ENCODE results near the gene DNAH14. TPM values are rescaled to one million over a fixed set of nuclear protein-coding genes. Genes with fewer than 3 reads are reported as not detected.

The DNAH14 gene
- total and polyA plus RNA-seq, 2 of the 8 experiments (the other 6 are each of a cell fraction or from before 2014, with no cell fraction given): 8.4 to 40.7 TPM

DNA sequence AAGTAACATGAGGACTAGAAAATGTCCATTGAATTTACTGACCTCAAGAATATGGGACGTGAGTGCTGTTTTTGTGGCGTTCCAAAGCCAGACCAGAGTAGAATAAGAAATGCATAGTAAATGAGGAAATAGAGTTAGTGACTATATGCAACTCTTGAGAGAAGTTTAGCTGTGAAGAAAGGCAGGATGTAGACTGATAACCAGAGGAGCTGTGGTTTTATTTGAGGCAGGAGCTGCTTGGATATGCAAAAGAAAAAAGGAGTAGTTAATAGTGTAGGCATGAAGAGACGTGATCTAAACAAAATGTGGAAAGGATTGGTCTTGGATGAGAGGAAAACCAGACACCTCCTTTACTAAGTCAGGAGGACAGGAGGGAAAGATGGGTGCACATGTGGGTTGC lies 28.2 kb downstream of the DNAH14 start:
- ChIA-PET CTCF (ENCODE audit: partially characterized antibody) (no interaction called here), POLR2A (ENCODE audit: partially characterized antibody) (no interaction called here)
- H3K23ac ChIP-seq (ENCODE audit: insufficient read length): no peak overlapping the region
- no peak for FAIRE-seq
- no peak overlapping the region for H2BK12ac ChIP-seq (ENCODE audit: low read depth, low read length)
- no peak overlapping the region for H2BK120ac ChIP-seq (replicated peaks; ENCODE audit: low read depth, low read length)
- DNase-seq (ENCODE audit: low read depth in 1 of 2, low spot score in 2 of 2): no peak
- no peak overlapping the region for H2AFZ ChIP-seq (ENCODE audit: low read length)
- H3K14ac ChIP-seq (ENCODE audit: insufficient read length): no peak overlapping the region
- TF ChIP-seq JUN (IDR thresholded peaks at IDR 0.05; ENCODE audit: low read depth, low read length) (no peak), BRCA1 (IDR thresholded peaks at IDR 0.05; ENCODE audit: low read depth, low read length) (no peak), SP2 (IDR thresholded peaks at IDR 0.05; ENCODE audit: low read length) (no peak), GTF2F1 (IDR thresholded peaks at IDR 0.05; ENCODE audit: borderline replicate concordance, low read depth, low read length) (no peak), ZNF274 (IDR thresholded peaks at IDR 0.05; ENCODE audit: borderline replicate concordance, extremely low read depth, low read length) (no peak), RBBP5 (IDR thresholded peaks at IDR 0.05; ENCODE audit: borderline replicate concordance, low read depth, low read length) (no peak), SUZ12 (IDR thresholded peaks at IDR 0.05; ENCODE audit: low read length) (no peak), SRF (IDR thresholded peaks at IDR 0.05; ENCODE audit: low read depth, low read length) (no peak), BCL11A (IDR thresholded peaks at IDR 0.05; ENCODE audit: low read depth in 2 of 2, low read length in 2 of 2) (no peak), SIN3A (conservative IDR thresholded peaks at IDR 0.05 in 1 of 2, IDR thresholded peaks at IDR 0.05 in 1 of 2; ENCODE audit: low read depth in 1 of 2, low read length in 2 of 2) (no peak), NRF1 (IDR thresholded peaks at IDR 0.05; ENCODE audit: low read depth, low read length) (no peak), HDAC2 (IDR thresholded peaks at IDR 0.05; ENCODE audit: borderline replicate concordance in 1 of 2, low read depth in 2 of 2, low read length in 2 of 2) (no peak), PHF8 (conservative IDR thresholded peaks at IDR 0.05; ENCODE audit: low read depth, low read length) (no peak), POLR2A (IDR thresholded peaks at IDR 0.05; ENCODE audit: control extremely low read depth in 1 of 2, low read depth in 2 of 2, low read length in 2 of 2) (no peak)
- H3K4ac ChIP-seq (replicated peaks; ENCODE audit: insufficient read length, low read depth, low read length): no peak overlapping the region
- no peak overlapping the region for H3K4me3 ChIP-seq (ENCODE audit: extremely low read depth in 1 of 4, insufficient read depth in 2 of 4, low read depth in 3 of 4, low read length in 4 of 4)
- H3K27me3 ChIP-seq (replicated peaks in 1 of 4; ENCODE audit: control insufficient read depth in 3 of 4, extremely low read depth in 1 of 4, insufficient read depth in 3 of 4, low read length in 3 of 4): no peaks in the 10 kb centered on the region
- no peaks in the 10 kb centered on the region; a peak in 1 of 7 replicates for H3K4me1 ChIP-seq (replicated peaks in 1 of 4; ENCODE audit: control insufficient read depth in 3 of 4, insufficient read depth in 4 of 4, low read length in 3 of 4)
- H2BK20ac ChIP-seq (ENCODE audit: low read length): no peak overlapping the region
- H3K9ac ChIP-seq (replicated peaks in 1 of 4; ENCODE audit: extremely low read depth in 1 of 4, low read depth in 3 of 4, low read length in 3 of 4): no peak overlapping the region
- no peak overlapping the region for H4K8ac ChIP-seq (ENCODE audit: extremely low read depth, insufficient read depth, low read length)
- no peaks in the 10 kb centered on the region for H3K79me1 ChIP-seq (ENCODE audit: low read depth, low read length)
- no peak overlapping the region for H3K18ac ChIP-seq (ENCODE audit: extremely low read depth, low read length)
- no peak overlapping the region for H3K4me2 ChIP-seq (ENCODE audit: insufficient read depth in 1 of 2, low read depth in 2 of 2, low read length in 2 of 2)
- WGBS, 2 experiments (ENCODE audit: extremely low coverage in 1 of 2, insufficient coverage in 1 of 2, insufficient read length in 1 of 2, insufficient replicate concordance in 2 of 2, low coverage in 1 of 2, low lambda C conversion rate in 2 of 2, missing lambda C conversion rate in 1 of 2): 82% methylated on average over 3 of the region's 3 CpGs; no CpG with 5 or more reads in 1 of the 2 experiments
- no peaks in the 10 kb centered on the region for H3K23me2 ChIP-seq (ENCODE audit: low read depth, low read length)
- no peak overlapping the region for H2BK15ac ChIP-seq (ENCODE audit: low read length)
- H2AK5ac ChIP-seq (ENCODE audit: low read depth, low read length): no peak overlapping the region
- no peaks in the 10 kb centered on the region for H4K20me1 ChIP-seq (replicated peaks in 1 of 2; ENCODE audit: control insufficient read depth in 1 of 2, insufficient read depth in 2 of 2, low read length in 2 of 2)
- H2BK5ac ChIP-seq (ENCODE audit: low read depth, low read length): no peak overlapping the region
- no peaks in the 10 kb centered on the region; a peak in 1 of 8 replicates for H3K36me3 ChIP-seq (ENCODE audit: control insufficient read depth in 2 of 4, insufficient read depth in 4 of 4, low read length in 3 of 4)
- H3K56ac ChIP-seq (replicated peaks; ENCODE audit: insufficient read length, low read depth, low read length): no peak overlapping the region
- H3K9me3 ChIP-seq (ENCODE audit: insufficient read depth in 2 of 2, low read depth in 1 of 2, low read length in 1 of 2): no peaks in the 10 kb centered on the region
- H4K91ac ChIP-seq (replicated peaks; ENCODE audit: insufficient read length, low read length): no peak overlapping the region
- H3K27ac ChIP-seq (ENCODE audit: low read depth, low read length): no peak overlapping the region
- no peak overlapping the region for H4K5ac ChIP-seq (ENCODE audit: insufficient read length, low read depth, low read length)
- H3K79me2 ChIP-seq (ENCODE audit: control insufficient read depth in 1 of 2, insufficient read depth in 2 of 2, low read length in 2 of 2): no peaks in the 10 kb centered on the region

Measured in H1 (cell line).